ENCODE results near the gene BTBD17.

The BTBD17 gene

DNA sequence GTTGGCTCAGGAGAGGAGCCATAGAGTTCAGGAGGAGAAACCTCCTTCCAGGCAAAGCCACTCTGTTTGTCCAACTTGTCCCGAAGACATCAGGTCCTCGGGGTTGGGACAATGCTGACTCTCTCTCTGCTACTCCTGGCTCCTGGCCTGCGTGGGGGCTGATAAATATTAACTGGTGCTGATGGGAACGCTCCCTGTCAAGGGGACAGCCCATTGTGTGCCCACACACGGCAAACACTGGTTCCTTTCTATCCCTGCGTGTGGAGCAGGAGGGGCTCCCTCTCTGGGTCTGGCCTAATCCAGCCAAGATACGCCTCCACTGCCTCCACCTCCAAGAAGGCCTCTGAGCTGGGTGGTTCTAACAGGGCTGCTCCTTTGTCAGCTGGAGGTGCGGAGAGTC is 31.2 kb downstream of the BTBD17 start:
- no peak overlapping the region for H3K4me3 ChIP-seq (ENCODE audit: insufficient read depth, low read length, poor library complexity, severe bottlenecking)
- H4K20me1 ChIP-seq (ENCODE audit: low read depth, low read length): no peaks in the 10 kb centered on the region
- H3K27ac ChIP-seq (ENCODE audit: low read depth, low read length): no peak overlapping the region
- H3K9ac ChIP-seq (ENCODE audit: low read length): no peak overlapping the region
- TF ChIP-seq, protein P1, sequence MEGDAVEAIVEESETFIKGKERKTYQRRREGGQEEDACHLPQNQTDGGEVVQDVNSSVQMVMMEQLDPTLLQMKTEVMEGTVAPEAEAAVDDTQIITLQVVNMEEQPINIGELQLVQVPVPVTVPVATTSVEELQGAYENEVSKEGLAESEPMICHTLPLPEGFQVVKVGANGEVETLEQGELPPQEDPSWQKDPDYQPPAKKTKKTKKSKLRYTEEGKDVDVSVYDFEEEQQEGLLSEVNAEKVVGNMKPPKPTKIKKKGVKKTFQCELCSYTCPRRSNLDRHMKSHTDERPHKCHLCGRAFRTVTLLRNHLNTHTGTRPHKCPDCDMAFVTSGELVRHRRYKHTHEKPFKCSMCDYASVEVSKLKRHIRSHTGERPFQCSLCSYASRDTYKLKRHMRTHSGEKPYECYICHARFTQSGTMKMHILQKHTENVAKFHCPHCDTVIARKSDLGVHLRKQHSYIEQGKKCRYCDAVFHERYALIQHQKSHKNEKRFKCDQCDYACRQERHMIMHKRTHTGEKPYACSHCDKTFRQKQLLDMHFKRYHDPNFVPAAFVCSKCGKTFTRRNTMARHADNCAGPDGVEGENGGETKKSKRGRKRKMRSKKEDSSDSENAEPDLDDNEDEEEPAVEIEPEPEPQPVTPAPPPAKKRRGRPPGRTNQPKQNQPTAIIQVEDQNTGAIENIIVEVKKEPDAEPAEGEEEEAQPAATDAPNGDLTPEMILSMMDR (IDR thresholded peaks at IDR 0.05; ENCODE audit: insufficient read depth, low read length, poor library complexity, severe bottlenecking): no peak
- no peak for TF ChIP-seq EZH2phosphoT487 (conservative IDR thresholded peaks at IDR 0.05; ENCODE audit: low read length)
- no peak overlapping the region for H2AFZ ChIP-seq (ENCODE audit: low read depth, low read length, severe bottlenecking)
- no peaks in the 10 kb centered on the region for H3K9me2 ChIP-seq (replicated peaks; ENCODE audit: insufficient read depth, low read length)
- no peaks in the 10 kb centered on the region for H3K36me3 ChIP-seq (ENCODE audit: low read length)
- no peaks in the 10 kb centered on the region for H3K79me2 ChIP-seq (ENCODE audit: insufficient read depth, low read length)
- H3K4me2 ChIP-seq (ENCODE audit: low read depth, low read length, poor library complexity, severe bottlenecking): no peak overlapping the region
- no peaks in the 10 kb centered on the region for H3K27me3 ChIP-seq (ENCODE audit: low read length)
- no peaks in the 10 kb centered on the region for H3K9me3 ChIP-seq (ENCODE audit: insufficient read depth, low read length)
- H3F3A ChIP-seq (ENCODE audit: insufficient read depth): no peaks in the 10 kb centered on the region

DNA sequence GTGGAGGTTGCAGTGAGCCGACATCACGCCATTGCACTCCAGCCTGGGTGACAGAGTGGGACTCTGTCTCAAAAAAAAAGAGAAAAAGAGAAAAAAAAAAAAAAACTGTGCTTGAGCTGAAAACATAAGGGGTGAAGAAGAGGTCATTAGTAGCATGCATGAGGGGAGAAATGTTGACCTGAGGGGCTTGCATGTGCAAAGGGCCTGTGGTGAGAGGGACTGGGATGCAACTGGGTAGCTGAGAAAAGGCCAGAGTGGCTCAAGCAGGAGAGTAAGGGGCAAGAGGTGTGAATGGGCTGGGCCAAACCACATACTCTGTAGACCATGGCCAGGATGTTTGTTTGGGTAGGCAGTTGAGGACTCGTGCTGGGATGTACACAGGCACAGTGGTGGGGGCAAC is 32.3 kb downstream of the BTBD17 start:
- TF ChIP-seq, protein P1 (IDR thresholded peaks at IDR 0.05; ENCODE audit: insufficient read depth, low read length, poor library complexity, severe bottlenecking): no peak
- TF ChIP-seq EZH2phosphoT487 (conservative IDR thresholded peaks at IDR 0.05; ENCODE audit: low read length): no peak
- Histone ChIP-seq H3K4me2 (ENCODE audit: low read depth, low read length, poor library complexity, severe bottlenecking) (no peak overlapping the region), H3K27ac (ENCODE audit: low read depth, low read length) (no peak overlapping the region), H2AFZ (ENCODE audit: low read depth, low read length, severe bottlenecking) (no peak overlapping the region), H3K79me2 (ENCODE audit: insufficient read depth, low read length) (no peaks in the 10 kb centered on the region), H4K20me1 (ENCODE audit: low read depth, low read length) (no peaks in the 10 kb centered on the region), H3K9me3 (ENCODE audit: insufficient read depth, low read length) (no peaks in the 10 kb centered on the region), H3F3A (ENCODE audit: insufficient read depth) (no peaks in the 10 kb centered on the region), H3K9me2 (replicated peaks; ENCODE audit: insufficient read depth, low read length) (no peaks in the 10 kb centered on the region), H3K36me3 (ENCODE audit: low read length) (no peaks in the 10 kb centered on the region), H3K4me3 (ENCODE audit: insufficient read depth, low read length, poor library complexity, severe bottlenecking) (no peak overlapping the region), H3K9ac (ENCODE audit: low read length) (no peak overlapping the region), H3K27me3 (ENCODE audit: low read length) (no peaks in the 10 kb centered on the region)

DNA sequence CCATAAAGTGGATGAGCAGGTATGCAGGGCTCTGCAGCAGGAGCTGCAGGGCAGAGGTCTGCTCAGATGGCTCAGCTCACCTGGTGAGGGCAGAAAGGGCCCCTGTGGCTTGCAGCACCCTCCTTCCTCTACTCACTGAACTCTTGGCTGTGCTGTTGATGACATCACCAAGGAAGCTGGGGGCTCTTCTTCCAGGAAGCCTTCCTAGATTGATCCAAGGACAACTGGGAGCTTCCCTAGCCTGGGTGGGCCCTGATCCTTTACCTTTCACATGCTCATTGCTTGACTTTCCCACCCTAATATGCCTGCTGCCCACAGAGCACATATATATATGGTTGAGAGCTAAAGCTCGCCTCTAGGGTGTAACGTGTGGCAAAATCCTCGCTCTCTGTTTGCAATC is 33.2 kb downstream of the BTBD17 start:
- Histone ChIP-seq H3K4me2 (ENCODE audit: low read depth, low read length, poor library complexity, severe bottlenecking) (no peak overlapping the region), H3K79me2 (ENCODE audit: insufficient read depth, low read length) (no peaks in the 10 kb centered on the region), H3K36me3 (ENCODE audit: low read length) (no peaks in the 10 kb centered on the region), H3F3A (ENCODE audit: insufficient read depth) (no peaks in the 10 kb centered on the region), H2AFZ (ENCODE audit: low read depth, low read length, severe bottlenecking) (no peak overlapping the region), H3K9ac (ENCODE audit: low read length) (no peak overlapping the region), H3K27ac (ENCODE audit: low read depth, low read length) (no peak overlapping the region), H3K9me2 (replicated peaks; ENCODE audit: insufficient read depth, low read length) (no peaks in the 10 kb centered on the region), H4K20me1 (ENCODE audit: low read depth, low read length) (no peaks in the 10 kb centered on the region), H3K27me3 (ENCODE audit: low read length) (no peaks in the 10 kb centered on the region), H3K4me3 (ENCODE audit: insufficient read depth, low read length, poor library complexity, severe bottlenecking) (no peak overlapping the region), H3K9me3 (ENCODE audit: insufficient read depth, low read length) (no peaks in the 10 kb centered on the region)
- no peak for TF ChIP-seq EZH2phosphoT487 (conservative IDR thresholded peaks at IDR 0.05; ENCODE audit: low read length)
- TF ChIP-seq, protein P1 (IDR thresholded peaks at IDR 0.05; ENCODE audit: insufficient read depth, low read length, poor library complexity, severe bottlenecking): no peak

Measured in SU-DHL-6 (cell line).